Measurements from ENCODE around the gene CTSD. TPM values are rescaled to one million over a fixed set of nuclear protein-coding genes. Genes with fewer than 3 reads are reported as not detected.
"Not testable (repeated sequence)": the region's sequence is repeated elsewhere in the genome, so short reads cannot be mapped to it uniquely, and the experiment has no call there.

CTSD gene
- polyA plus RNA-seq, 1 donor: 198 TPM

DNA sequence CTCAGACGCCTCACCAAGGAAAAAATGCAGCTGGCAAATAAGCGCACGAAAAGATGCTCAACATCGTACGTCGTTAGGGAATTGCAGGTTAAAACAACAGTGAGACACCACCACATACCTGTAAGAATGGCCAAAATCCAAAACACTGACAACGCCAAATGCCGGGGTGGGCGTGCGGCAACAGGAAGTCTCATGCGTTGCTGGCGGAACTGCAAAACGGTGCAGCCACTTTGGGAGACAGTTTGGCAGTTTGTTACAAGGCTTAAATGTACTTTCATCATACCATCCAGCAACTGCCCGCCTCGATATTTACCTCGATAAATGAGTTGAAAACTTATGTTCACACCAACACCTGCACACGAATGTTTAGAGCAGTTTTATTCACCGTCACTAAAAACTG is 7.5 kb upstream of the CTSD start:
- DNase-seq: no peak

DNA sequence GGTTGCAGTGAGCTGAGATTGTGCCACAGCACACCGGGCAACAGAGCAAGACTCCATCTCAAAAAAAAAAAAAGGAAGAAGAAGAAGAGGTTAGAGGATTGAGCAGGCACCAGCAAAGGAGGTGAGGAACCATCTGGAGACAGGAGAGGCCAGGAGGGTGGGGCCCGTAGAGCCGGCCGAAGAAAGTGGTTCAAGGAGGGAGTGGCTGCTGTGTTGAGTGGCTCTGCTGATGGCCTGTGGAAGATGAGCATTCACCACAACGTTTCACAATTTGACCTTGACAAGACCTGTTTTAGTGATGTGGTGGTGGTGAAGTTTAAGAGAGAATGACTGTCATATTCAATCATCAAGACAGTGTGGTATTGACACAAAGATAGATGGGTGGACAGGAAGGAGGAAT is 6.8 kb upstream of the CTSD start:
- DNase-seq: no peak

DNA sequence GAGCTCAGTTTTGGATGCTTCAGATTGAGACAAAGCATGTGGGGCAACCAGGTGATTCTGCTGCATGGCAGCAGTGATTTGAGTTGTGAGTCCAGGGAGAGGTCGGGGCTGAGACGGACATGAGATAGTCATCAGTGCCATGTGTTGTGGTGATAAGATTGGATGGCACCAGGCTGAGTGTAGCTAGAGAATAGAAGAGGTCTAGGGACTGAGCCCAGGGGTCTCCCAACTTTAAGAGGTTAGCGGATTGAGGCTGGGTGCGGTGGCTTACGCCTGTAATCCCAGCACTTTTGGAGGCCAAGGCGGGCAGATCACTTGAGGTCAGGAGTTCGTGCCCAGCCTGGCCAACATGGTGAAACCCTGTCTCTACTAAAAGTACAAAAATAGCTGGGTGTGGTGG is 6.3 kb upstream of the CTSD start:
- DNase-seq: no peak

DNA sequence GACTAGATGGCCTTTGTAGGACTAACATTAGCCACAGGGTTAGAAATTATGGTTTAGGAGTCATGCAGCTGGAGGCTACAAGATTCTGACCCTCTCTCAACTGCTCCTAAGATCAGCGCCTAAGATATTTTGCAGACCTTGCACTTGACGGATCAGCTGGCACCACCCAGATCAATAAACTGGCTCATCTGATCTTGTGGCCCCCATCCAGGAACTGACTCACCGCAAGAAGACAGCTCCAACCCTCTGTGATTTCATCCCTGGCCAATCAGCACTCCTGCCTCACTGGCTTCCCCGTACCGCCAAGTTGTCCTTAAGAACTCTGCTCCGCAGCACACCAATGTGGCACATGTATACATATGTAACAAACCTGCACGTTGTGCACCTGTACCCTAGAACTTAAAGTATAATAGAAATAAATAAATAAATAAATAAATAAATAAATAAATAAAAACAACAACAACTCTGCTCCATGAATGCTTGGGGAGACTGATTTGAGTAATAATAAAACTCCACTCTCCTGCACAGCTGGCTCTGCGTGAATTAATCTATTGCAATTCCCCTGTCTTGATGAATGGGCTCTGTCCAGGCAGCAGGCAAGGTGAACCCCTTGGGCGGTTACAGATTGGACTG is 5.7 kb upstream of the CTSD start:
- DNase-seq: not testable (repeated sequence)

DNA sequence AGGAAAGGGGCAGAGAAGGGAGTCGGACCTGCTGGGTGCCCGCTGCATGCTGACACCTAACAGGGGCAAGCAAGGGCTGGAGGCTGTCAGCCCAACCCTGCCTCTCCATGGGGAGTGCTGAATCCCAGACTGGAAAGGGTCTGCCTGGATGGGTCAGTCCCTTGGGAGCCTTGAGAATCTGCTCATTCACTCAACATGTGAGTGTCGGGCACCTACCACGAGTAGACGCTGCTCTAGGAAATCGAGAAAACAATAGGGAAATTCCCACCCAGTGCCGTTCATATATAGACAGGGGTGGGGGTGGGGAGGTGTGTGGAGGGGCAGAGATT is 4.4 kb upstream of the CTSD start:
- DNase-seq: no peak

DNA sequence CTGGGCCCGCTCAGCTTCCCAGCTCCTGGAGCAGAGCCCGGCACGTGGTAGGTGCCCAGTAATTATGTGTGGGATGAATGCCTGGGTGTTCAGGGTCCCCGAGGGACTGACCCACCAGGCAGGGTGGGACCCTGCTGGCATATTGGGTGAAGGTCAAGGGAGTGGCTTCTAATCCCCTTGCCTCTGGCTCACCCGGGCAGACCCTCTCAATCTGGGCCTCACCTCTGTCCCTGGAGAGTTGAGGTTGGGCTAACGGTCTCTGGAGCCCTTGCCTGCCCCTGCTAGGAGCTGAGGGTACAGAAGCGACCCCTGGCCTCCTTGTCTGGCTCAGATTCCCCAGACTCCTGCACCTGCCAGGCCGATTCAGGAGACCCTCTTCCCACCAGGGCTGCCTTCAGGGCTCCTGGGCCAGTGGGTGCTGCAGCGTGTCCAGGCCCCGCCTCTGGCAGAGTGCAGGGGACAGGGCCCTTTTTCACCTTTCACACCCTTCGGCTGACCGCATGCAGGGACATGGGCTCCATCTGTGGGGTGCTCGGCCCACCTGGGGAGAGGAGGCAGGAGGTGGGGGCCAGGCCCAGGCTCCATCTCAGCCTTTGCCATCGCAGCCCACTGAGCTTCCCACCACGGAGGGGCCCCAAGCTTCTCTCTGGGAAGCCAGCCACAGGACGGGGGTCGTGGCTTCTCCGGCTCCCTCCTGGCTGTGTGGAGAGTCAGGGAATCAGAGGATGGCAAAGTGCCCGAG is 3.8 kb upstream of the CTSD start:
- DNase-seq: no peak

DNA sequence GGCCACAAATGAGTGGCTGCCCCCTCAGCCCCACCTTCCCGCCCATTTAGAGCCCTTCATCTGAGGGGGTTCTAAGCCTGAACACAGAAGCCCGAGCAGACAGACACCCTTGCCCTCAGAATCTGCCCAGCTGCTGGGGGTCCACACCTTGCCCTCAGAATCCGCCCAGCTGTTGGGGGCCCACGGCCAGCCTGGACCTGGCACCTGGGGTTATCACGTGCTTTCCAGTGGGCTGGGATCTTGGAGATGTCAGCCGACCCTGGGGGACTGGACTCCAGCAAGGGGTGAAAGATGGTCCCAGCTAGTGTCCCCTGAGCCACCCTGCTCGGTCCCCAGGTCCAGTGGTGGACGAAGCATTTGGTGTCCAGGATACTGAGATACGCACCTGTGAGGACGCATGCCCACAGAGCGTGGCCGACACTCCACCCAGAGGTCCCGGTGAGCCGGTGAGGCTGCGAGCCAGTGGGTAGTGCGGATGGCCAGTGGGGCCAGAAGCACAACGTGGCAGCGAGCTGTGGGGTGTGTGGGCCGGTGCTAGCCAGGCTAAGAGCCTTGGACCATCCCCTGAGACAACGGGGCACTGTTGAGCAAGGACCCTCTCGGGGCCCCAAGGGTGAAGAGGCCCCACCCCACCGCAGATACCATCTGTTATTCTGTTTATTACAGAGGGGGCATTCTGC is 3.1 kb upstream of the CTSD start:
- no peak for DNase-seq

DNA sequence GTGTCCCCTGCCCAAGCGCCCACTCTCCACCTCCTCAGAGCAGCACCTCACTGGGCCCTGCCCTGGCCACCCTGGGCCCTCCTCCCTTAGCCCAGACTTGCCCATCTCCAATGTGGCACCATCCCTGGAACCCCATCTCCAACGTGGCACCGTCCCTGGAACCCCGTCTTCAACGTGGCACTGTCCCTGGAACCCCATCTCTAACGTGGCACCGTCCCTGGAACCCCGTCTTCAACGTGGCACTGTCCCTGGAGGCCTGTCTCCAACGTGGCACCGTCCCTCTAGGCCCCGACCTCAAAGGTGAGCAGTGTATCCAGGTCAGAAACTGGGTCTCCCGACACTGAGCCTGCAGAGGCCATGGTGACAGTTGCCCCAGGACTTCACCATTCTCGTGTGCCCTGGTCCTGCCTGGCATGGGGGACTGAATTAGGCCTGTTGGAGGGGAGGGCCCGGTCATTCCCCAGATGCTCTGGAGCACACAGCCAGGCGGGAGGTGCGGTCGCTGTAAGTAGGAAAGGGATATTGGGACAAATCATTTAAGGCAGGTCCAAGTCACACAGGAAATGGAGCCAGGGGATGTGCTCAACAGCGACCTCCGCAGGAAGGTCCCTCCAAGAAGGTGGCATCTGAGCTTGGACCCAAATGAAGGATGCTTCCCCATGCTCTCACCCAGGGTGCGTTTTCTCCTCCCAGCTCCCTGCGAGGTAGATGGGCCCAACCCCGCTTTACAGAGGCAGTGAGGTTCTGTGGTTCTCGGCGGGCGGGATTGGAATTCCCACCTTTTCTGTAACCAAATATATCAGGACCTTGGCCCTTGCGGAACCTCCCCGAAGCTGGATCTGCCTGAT is 2.4 kb upstream of the CTSD start:
- no peak for DNase-seq

DNA sequence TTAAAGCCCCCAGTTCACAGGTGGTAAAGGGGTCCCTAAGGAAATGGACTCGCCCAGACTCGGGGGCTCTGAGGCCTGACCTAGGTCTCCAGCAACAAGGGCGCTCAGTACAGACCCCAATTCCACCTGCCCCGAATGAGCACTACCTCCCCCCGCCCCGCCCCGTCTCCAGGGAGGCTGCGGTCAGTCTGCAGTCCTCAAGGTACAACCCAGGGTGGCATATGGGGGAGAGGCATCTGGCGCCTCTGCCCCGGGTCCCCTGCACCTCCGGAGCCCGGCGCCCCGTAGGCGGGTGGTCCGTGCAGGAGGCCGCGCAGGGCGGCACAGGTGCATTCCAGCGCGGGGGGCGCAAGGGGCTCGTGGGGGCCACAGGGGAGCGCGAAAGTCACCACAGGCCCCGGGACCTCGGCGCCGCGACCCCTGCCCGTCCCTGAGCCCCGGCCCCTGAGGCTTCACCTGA is 361 bp downstream of the CTSD start:
- no peak for DNase-seq

DNA sequence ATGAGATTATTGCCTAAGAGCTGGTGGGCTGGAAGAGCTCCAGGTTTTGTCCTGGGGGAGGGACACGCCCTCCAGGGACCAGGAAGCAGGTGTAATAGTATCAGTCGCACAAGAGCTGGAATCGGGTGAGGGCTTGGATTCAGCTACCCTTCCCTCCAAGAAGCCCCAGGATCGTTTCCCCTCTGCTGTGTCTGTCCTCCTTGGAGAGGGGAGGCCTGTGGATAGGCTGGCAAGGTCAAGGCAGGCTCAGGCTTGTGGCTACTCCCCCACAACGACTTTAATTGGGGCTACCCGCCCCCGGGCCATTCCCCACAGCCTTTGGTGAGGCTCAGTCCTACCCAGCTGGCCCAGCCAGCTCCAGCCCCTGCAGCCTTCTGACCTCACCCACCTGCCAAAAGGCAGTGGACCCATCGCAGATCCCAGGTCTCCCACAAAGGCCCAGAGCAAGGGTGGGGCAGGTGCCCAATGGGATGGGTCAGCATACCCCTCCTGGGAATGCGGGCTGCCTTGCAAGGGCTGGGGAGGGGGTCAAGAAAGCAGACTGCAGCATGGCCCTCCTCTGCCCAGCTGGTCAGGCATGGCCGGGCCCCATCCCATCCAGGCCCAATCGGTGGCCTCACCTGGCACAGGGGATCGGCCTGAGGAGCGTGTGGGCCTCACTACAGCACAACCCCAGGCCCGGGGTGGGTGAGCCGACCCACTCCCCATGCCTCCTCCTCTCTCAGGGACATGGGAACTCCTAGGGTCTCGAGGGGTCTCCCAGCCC is 1.0 kb downstream of the CTSD start:
- DNase-seq: no peak

DNA sequence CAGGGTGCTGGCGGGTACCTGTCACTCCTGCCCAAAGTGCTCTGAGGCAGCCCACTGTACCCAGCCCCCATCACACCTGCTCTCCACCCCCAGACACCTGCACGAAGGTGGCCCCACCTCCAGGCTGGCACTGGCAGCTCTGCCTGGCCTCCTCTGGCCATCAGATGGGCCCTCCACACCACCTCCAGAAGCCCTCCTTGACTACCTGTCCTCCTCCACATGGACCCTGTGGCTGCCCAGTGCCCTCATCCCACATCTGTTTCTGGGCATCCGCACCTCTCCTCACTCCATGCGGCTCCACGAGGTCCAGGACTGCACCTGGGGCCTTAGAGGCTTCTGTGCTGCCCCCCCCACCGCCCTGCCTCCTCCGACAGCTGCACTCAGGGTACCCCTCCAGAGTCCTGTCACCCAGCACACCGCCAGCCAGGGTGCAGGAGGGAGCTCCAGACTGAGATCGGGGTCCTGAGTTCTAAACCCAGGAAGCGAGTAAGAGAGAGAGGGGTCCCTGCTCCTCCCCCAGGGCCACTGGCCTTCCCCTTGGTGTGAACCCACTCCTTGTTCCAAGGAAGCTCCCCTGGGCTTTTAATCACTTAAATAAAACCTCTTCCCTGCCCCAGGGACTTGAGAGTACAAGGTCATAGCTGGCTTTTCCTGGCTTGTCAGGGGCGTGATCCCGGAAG is 1.7 kb downstream of the CTSD start:
- no peak for DNase-seq

DNA sequence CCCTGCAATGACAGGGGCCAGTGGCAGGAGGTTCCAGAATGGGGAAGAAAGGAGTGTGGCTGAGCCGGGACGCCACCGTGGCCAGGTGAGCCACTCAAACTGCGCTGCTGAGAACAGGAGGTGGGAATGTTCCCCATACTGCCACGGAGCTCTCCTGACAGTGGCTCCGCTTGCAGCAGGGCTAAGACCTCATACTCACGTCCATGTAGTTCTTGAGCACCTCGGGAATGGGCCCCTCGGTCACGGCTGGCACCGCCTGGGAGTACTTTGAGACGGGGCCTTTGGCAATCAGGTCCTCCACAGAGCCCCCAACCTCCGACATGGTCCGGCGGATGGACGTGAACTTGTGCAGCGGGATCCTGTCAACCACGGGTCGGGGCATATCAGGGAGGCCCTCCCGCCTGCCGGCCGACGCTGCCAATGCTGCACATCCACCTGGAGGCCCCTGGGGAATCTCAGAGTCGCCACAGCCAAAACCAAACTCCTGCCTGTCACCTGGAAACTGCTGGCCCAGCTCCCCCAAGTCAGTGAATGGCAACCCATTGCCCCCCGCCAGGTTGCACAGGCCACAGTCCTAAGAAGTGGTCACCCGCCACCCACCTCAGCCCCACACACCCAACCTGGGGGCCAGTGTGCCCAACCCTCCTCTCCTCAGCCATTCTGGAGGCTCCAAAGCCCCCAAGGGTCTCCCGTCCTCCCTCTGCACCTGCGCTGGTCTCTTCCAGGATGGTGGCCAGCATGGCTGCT is 2.4 kb downstream of the CTSD start:
- DNase-seq: no peak

DNA sequence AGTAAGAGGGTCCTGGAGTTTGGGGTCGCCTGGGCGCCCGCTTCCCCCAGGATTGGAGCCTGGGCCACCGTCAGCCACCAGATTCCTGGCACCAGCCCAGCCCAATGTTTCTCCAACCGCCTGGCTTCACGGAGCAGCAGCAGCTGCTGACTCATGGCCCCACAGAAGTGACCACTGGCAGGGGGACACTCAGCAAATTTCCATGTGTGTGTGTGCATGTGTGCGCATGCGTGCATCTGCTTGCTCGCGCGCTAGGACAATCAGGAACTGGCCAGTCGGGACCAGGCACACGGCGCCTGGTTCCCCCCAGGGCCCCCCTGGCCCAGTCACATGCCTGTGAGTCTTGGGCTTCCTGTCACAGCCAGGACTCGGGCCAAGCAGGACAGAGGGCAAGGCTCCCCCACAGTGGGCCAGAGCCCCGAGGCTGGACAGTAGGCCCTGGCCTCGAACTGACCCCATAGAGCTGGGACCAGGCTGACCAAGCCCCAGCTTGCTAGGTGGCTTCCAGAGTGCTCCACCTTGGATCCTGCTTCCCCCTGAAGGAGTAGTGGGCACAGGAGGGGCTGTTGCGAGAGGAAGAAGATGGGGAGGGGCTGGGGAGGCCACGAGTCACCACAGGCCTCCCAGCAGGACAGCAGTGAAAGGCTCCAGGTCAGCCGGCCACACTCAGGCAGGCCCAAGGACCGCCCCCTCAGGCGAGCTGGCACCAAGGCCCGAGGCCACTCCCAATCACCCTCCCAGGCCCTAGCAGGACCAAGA is 3.2 kb downstream of the CTSD start:
- no peak for DNase-seq

DNA sequence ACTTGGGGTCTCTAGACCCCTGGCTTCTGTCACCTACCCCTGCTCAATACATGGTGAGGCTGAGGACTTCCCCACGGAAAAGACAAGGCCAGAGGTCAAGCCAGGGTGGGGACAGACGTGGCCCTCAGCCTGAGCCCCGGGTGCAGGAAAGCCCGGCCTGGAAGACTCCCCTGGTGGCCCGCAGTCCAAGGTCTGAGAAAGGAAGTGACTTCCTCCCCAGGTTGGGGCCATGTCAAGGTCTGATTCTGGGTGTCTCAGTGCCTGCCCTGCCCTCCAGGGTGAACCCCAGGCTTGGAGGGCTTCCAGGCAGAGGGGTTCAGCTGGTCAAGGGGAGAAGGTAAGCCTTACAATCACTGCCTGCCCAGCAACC is 3.9 kb downstream of the CTSD start:
- no peak for DNase-seq

DNA sequence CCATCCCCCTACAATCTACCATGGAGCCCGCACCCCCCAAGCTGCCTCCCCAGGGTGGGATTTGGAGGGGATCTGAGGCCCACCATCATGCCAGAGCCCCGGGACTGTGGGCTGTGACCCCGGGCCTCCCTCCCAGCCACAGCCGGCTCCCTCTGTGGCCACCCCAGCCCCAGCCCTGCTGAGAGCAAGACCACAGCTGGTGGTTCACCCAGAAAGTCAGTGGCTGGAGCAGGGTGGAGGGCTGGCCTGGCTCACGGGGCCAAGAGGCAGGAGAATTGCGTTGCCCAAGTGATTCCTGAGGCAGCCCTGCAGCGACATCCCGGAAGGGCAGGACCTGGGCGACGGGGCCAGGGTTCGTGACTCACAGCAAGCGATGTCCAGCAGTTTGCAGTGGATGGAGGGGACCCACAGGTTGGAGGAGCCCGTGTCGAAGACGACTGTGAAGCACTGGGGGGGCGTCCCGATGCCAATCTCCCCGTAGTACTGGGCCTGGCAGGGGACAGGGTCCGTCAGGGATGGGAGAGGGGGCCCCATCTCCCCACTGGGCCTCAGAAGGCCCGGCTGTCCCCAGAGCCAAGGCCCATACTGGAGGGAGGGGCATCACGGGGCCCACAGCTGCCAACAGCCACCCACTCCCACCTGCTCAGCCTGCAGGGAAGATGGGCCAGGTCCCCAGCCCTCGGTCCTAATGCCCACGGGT is 4.4 kb downstream of the CTSD start:
- DNase-seq: no peak

DNA sequence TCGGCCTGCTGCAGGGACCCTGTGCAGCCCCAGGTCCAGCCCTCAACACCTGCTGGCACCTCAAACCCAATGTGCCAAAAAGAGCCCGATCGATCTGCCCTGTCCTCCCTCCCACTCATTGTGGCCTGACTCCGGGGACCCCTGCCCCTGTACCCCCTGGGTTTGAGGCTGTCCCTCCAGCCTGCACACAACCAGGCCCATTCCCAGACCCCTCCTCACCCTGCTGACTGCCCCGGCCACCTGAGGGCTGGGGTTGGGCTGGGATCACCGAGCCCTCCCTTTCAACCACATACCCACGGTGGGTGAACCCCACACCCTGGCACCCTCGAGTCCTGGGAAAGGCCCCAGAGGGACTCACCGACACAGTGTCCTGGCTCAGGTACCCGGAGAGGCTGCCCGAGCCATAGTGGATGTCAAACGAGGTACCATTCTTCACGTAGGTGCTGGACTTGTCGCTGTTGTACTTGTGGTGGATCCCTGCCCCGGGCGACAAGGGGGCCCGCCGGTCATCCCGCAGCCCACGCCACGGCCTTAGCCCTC is 5.0 kb downstream of the CTSD start:
- no peak for DNase-seq

DNA sequence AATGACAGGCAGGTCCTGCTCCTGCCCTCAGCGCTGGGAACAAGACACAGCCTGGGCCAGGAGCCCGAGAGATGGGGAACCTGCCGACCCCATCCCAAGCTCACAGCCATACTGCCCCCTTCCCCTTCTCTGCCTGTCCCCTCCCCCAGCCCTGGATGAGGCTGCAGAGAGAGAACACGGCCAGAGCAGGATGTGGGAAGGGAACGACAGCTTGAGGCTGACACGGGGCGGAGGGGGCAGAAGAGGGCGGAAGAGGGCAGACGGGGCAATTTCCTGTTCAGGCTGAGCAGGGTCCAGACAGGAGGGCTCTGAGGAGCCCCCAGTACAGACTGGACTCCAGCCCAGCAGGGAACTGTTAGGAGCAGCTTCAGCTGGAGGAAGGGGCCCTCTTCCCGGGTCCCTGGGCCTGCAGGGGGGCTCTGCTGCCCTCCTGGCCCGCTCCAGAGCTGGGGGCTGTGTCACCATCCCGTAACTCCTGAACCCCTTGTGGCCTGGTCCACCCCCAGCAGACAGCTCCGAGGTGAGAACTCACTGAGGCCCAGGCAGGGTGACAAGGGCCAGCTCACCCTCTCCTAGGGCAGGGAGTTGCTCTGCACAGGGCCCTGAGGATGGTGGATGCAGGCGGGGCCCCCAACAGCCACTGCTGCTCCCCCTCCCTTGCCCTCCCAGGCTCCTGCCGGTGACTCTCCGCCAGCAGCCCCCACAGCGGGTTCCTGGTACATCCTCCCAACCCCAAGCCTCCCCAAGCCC is 5.7 kb downstream of the CTSD start:
- no peak for DNase-seq

Data from left kidney (tissue), 2 donors.